Muscle layer of colon (tissue), 2 donors: Measurements from ENCODE around the gene SFMBT2.

Experiments used
- H3K27ac ChIP-seq: one replicate; pipeline ENCODE4 v1.7.0; 2013; ENCODE audit warnings: low read depth, mild to moderate bottlenecking, low read length, moderate library complexity
- H3K27me3 ChIP-seq, 2 donors: one replicate each; pipeline ENCODE4 v1.7.0; 2013; ENCODE audit warnings: low read length in 2 of 2, mild to moderate bottlenecking in 2 of 2; ENCODE audit not compliant: insufficient read depth in 2 of 2, control insufficient read depth in 1 of 2
- H3K36me3 ChIP-seq: one replicate; pipeline ENCODE4 v1.7.0; 2013; ENCODE audit warnings: mild to moderate bottlenecking, low read length; ENCODE audit not compliant: insufficient read depth
- H3K4me1 ChIP-seq: one replicate; pipeline ENCODE4 v1.7.0; 2013; ENCODE audit warnings: mild to moderate bottlenecking, low read length; ENCODE audit not compliant: insufficient read depth
- H3K4me3 ChIP-seq, 2 donors: one replicate each; pipeline ENCODE4 v1.7.0; 2013; ENCODE audit warnings: low read length in 2 of 2, low read depth in 1 of 2, mild to moderate bottlenecking in 1 of 2, moderate library complexity in 1 of 2
- H3K9ac ChIP-seq: one replicate; pipeline ENCODE4 v1.7.0; 2013; ENCODE audit warnings: low read length
- H3K9me3 ChIP-seq: one replicate; pipeline ENCODE4 v1.7.0; 2013; ENCODE audit warnings: mild to moderate bottlenecking, low read length
- donor health status: abdominal sarcoma.
- donor health status: Adenocarcinoma of cecum.

The SFMBT2 gene

GRCh38 chr10:7291487-7292270 is 119.2 kb downstream of the SFMBT2 start:
- Histone ChIP-seq H3K36me3 (no peaks in the 10 kb centered on the region), H3K9me3 (no peaks in the 10 kb centered on the region), H3K9ac (no peak overlapping the region), H3K27me3 (no peaks in the 10 kb centered on the region), H3K27ac (no peak overlapping the region), H3K4me3 (no peak overlapping the region), H3K4me1 (peaks cover 7% of the 10 kb centered on the region)

- H3K4me3 ChIP-seq = no peak overlapping the region
- no peaks in the 10 kb centered on the region for H3K36me3 ChIP-seq
- H3K9me3 ChIP-seq = no peaks in the 10 kb centered on the region
- no peak overlapping the region for H3K27ac ChIP-seq
- no peaks in the 10 kb centered on the region for H3K4me1 ChIP-seq
- no peak overlapping the region for H3K9ac ChIP-seq
- H3K27me3 ChIP-seq = no peaks in the 10 kb centered on the region
These were observed 122.7 kb downstream of the SFMBT2 start for GRCh38 chr10:7288060-7288690.

- no peaks in the 10 kb centered on the region for H3K9me3 ChIP-seq
- no peaks in the 10 kb centered on the region for H3K27me3 ChIP-seq
- no peak overlapping the region for H3K9ac ChIP-seq
- no peak overlapping the region for H3K27ac ChIP-seq
- no peaks in the 10 kb centered on the region for H3K4me1 ChIP-seq
- no peak overlapping the region for H3K4me3 ChIP-seq
- no peaks in the 10 kb centered on the region for H3K36me3 ChIP-seq
These were observed 123.5 kb downstream of the SFMBT2 start for GRCh38 chr10:7287377-7287776.

DNA sequence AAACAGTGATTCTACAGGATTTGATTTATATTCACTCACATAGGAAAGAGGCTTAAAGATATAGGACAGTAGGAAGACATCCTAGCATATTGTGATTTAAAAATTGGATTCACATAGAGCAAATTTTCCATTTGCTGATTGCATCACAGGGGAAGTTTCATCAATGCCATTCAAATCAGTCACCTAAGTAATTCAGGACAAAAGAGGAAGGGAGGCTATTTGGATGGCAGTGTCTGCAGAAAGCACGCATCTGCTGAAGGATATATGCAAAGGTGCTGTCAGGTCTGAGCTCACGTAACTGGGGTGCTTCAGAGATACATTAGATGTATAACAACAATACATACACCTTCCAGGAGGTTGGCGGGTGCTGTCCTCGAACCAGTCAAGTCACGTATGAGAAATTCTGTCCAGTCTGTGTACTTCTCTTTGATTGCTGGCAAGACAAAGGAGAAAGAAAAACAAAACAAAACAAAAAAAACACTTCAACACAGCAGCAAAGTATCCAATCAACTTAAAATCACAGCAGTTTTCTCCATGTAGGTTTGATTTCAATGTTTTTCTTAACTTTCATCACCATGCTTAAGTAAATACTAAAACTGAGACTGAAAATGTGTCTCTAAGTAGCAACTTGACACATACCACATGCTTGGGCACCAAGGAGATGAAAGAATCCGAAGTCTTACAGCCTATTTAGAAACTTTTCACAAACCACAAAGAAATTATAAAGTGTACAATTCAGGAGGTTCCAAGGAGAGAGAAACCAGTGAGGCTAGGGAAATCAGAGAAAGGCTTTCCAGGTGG is 125.1 kb downstream of the SFMBT2 start:
- H3K27me3 ChIP-seq = no peaks in the 10 kb centered on the region
- no peak overlapping the region for H3K9ac ChIP-seq
- H3K9me3 ChIP-seq = no peaks in the 10 kb centered on the region
- H3K27ac ChIP-seq = no peak overlapping the region
- H3K4me1 ChIP-seq = no peaks in the 10 kb centered on the region
- H3K4me3 ChIP-seq = no peak overlapping the region
- H3K36me3 ChIP-seq = no peaks in the 10 kb centered on the region

- Histone ChIP-seq H3K36me3 (no peaks in the 10 kb centered on the region), H3K27ac (no peak overlapping the region), H3K27me3 (no peaks in the 10 kb centered on the region), H3K4me1 (no peaks in the 10 kb centered on the region), H3K4me3 (no peak overlapping the region), H3K9ac (no peak overlapping the region), H3K9me3 (no peaks in the 10 kb centered on the region)
These were observed 127.6 kb downstream of the SFMBT2 start for GRCh38 chr10:7283246-7283645.

DNA sequence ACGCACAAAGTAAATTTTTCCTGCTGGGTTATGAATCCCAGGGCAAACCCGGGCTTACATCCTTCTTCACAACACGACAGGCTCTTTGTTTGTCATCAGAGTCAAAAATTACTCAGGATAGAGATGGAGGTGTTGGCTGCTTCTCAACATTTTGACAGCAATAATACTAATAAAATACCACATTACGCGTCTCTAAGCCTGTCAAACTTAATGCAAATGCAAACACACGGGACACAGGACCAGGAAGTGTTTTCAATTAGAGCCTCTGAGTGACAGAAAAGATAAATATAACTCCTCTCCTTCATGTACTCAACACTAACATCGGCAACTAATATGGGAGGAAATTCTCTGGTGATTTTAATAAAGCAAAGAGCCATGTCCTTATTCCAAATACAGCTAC is 128.4 kb downstream of the SFMBT2 start:
- Histone ChIP-seq H3K9ac (no peak overlapping the region), H3K4me1 (no peaks in the 10 kb centered on the region), H3K27me3 (no peaks in the 10 kb centered on the region), H3K36me3 (no peaks in the 10 kb centered on the region), H3K9me3 (no peaks in the 10 kb centered on the region), H3K27ac (no peak overlapping the region), H3K4me3 (no peak overlapping the region)

- H3K36me3 ChIP-seq = no peaks in the 10 kb centered on the region
- H3K9me3 ChIP-seq = no peaks in the 10 kb centered on the region
- no peaks in the 10 kb centered on the region for H3K4me1 ChIP-seq
These were observed 129.4 kb downstream of the SFMBT2 start for GRCh38 chr10:7281429-7281828.

GRCh38 chr10:7279303-7279702 is 131.5 kb downstream of the SFMBT2 start:
- Histone ChIP-seq H3K9me3 (no peaks in the 10 kb centered on the region), H3K4me3 (no peak overlapping the region), H3K27ac (no peak overlapping the region), H3K27me3 (no peaks in the 10 kb centered on the region), H3K4me1 (no peaks in the 10 kb centered on the region), H3K9ac (no peak overlapping the region), H3K36me3 (no peaks in the 10 kb centered on the region)

More at GRCh38 chr10:7281429-7281828, 129.4 kb downstream of the SFMBT2 start:
- no peak overlapping the region for H3K9ac ChIP-seq
- H3K27me3 ChIP-seq = no peaks in the 10 kb centered on the region
- H3K27ac ChIP-seq = no peak overlapping the region
- H3K4me3 ChIP-seq = no peak overlapping the region

GRCh38 chr10:7277867-7278266 is 133.0 kb downstream of the SFMBT2 start:
- Histone ChIP-seq H3K27me3 (no peaks in the 10 kb centered on the region), H3K4me1 (no peaks in the 10 kb centered on the region), H3K36me3 (no peaks in the 10 kb centered on the region), H3K9ac (no peak overlapping the region), H3K4me3 (no peak overlapping the region), H3K9me3 (no peaks in the 10 kb centered on the region), H3K27ac (no peak overlapping the region)

- Histone ChIP-seq H3K36me3 (no peaks in the 10 kb centered on the region), H3K27ac (no peak overlapping the region), H3K4me3 (no peak overlapping the region), H3K9me3 (no peaks in the 10 kb centered on the region), H3K27me3 (no peaks in the 10 kb centered on the region), H3K4me1 (no peaks in the 10 kb centered on the region), H3K9ac (no peak overlapping the region)
These were observed 133.4 kb downstream of the SFMBT2 start for GRCh38 chr10:7277432-7277831.

GRCh38 chr10:7275761-7276440 is 134.9 kb downstream of the SFMBT2 start:
- H3K9me3 ChIP-seq = no peaks in the 10 kb centered on the region
- H3K9ac ChIP-seq = no peak overlapping the region
- no peak overlapping the region for H3K4me3 ChIP-seq
- no peaks in the 10 kb centered on the region for H3K27me3 ChIP-seq
- no peaks in the 10 kb centered on the region for H3K36me3 ChIP-seq
- no peak overlapping the region for H3K27ac ChIP-seq
- no peaks in the 10 kb centered on the region for H3K4me1 ChIP-seq
